Adipose tissue (tissue), 3 donors: ENCODE data around the gene MXRA8. TPM values are rescaled to one million over a fixed set of nuclear protein-coding genes. Genes with fewer than 3 reads are reported as not detected.
"Not testable (repeated sequence)": the region's sequence is repeated elsewhere in the genome, so short reads cannot be mapped to it uniquely, and the experiment has no call there.

Experiments
- H3K27ac ChIP-seq: one replicate; pipeline ENCODE4 v1.5.1; 2013; ENCODE audit warnings: low read depth, low read length
- WGBS, 3 donors: extraction: QIAGEN DNeasy Blood & Tissue Kit; methylation state at CpG; one replicate each; pipeline ENCODE4 v1.1.7; 2013; 5-methylcytosine and 5-hydroxymethylcytosine counted together
- polyA plus RNA-seq, 3 donors: library from polyadenylated mRNA; stranded (reverse); fragments of 200-250 nt; gene quantifications; one replicate each; pipeline ENCODE4 v1.2.3, GENCODE V29; 2013
- donor health status: healthy with polysubstance abuse.
- donor health status: Bipolar disorder and iron deficiency.
- donor health status: healthy.

MXRA8 gene
- polyA plus RNA-seq = 100 to 1,000 TPM in 1 of 3 donors, 10 to 100 TPM in 2; 11.7 to 104 (median 82.1) TPM

DNA sequence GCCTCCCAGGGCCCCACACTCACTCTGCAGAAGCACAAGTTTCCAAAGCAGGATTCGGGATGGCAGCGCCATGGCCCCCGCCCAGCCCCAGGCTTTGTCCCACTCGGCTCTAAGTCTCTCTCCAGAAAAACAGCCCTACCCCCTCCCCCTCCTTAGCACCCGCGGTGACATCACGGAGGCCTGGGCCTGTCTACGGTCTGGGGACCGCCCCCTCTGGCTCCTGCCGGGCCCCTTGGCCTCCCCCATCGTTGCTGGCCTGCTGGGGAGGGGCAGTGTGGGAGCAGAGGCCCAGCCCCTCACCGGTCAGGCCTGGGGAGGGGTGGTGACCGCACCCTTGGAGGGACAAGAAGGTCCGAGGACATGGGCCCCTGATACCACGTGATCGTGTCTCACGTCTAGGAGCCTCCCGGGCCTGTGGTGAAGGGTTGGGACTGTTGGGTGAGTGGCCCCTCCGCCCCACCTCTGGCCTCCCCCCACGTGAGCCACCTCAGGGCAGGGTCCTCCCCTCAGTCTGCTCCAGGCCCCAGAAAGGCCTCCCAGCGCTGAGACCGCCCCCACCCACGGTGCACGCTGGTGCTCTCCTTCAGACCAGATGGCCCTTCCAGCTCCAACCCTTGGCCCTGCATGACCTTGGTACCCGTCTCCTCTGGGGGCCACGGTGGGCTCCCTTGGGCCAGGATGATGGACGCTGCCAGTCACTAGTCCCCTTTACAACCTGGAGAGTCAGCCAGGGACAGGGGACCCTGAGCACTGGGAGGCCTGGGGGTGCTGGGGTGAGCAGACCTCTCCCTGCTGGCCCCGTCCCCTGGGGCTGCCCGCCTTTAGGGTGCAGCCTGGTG, at the start of gene MXRA8:
TSS of gene MXRA8 (minus strand) at position 123 of the 839 bp plus-strand sequence. CDS start at position 72, 51 bp downstream.
- no peak within 1 kb of the TSS for H3K27ac ChIP-seq
- 26 to 29% (median 29%) methylated on average over 25 to 29 of the region's 29 CpGs for WGBS, 3 donors

DNA sequence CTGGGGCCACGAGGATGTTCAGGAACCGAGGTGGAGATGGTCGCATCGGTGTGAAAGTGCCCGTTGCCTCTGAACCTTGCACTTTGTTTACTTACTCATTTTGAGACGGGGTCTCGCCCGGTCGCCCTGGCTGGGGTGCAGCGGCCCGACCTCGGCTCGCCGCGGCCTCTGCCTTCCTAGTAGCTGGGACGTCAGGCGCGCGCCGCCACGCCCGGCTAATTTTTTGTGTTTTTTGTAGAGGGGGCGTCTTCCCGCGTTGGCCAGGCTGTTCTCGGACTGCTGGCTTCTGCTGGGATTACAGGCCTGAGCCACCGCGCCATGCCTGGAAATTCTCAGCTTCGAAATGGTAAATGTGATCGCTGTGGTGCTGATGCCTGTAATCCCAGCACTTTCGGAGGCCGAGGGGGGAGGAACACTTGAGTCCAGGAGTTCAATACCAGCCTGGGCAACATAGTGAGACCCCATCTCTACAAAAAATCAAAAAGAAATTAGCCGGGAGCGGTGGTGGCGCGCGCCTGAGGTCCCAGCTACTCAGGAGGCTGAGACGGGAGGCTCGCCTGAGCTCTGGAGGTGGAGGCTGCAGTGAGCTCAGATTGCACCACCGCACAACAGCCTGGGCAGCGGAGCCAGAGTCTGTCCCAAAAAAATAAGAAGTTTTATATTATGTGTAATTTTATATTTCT, 49.4 kb upstream of the MXRA8 start:
- H3K27ac ChIP-seq = no peak overlapping the region
- WGBS, 3 donors = 7 to 9% (median 9%) methylated on average over 41 of the region's 41 CpGs

- H3K27ac ChIP-seq = no peak within 1 kb of the TSS
- 0 to 1% (median 1%) methylated on average over 93 to 98 of the region's 98 CpGs for WGBS, 3 donors
Measured at GRCh38 chr1:1406821-1407635, 48.7 kb upstream of the MXRA8 start, which contains the start of gene MRPL20. Gene MRPL20, minus strand, starts transcription at chr1:1407293. Its CDS starts 76 bp downstream, at chr1:1407217.

DNA sequence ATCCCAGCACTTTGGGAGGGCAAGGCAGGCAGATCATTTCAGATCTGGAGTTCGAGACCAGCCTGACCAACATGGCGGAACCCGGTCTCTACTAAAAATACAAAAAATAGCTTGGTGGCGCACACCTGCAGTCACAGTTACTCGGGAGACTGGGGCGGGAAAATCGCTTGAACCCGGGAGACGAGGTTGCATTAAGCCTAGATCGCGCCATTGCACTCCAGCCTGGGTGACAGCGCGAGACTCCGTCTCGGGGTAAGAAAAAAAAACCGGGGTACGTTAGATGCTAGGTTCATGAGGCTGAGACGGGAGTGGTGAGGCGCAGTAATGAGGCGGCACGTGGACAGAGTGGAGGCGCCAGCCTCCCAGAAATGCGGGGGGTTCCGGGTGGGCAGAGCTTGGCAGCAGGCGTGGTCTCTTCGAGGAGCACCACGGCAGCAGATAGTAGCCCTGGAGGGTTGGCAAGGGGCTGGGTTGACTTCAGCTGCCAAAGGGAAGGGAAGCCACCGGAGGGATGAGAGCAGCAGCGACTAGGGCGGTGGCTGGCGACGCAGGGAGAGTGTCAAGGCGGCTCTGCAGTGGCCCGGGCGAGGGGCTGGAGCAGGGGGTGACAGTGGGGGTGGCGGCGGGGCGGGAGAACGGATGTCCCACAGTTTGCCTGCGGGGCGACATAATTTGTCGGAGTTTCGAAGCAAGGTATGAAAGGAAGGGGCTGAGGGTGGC, 47.9 kb upstream of the MXRA8 start:
- no peak overlapping the region for H3K27ac ChIP-seq
- WGBS, 3 donors = 37 to 44% (median 41%) methylated on average over 39 to 43 of the region's 43 CpGs

DNA sequence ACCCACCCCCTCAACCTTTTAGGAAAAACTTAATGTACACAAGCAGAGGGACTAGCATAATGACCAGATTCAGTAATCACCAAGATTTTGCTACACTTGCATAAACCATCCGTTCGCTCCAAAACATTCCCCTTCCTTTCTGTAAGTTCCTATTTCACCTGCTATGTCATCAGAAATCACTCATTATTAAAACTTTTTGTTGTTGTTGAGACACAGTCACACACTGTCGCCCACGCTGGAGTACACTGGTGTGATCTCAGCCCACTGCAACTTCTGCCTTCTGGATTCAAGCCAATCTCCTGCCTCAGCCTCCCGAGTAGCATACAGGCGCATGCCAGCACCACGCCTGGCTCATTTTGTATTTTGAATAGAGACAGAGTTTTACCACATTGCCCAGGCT, 45.3 kb upstream of the MXRA8 start:
- H3K27ac ChIP-seq = no peak overlapping the region

GRCh38 chr1:1402901-1403392, 44.6 kb upstream of the MXRA8 start:
- not testable (repeated sequence) for H3K27ac ChIP-seq
- 85 to 93% (median 85%) methylated on average over 9 of the region's 9 CpGs for WGBS, 3 donors

More for the DNA sequence above, 45.3 kb upstream of the MXRA8 start:
- 78 to 84% (median 79%) methylated on average over 7 of the region's 7 CpGs for WGBS, 3 donors

GRCh38 chr1:1402072-1402900, 43.9 kb upstream of the MXRA8 start:
- H3K27ac ChIP-seq = no peak overlapping the region
- 59 to 73% (median 66%) methylated on average over 20 of the region's 20 CpGs for WGBS, 3 donors

DNA sequence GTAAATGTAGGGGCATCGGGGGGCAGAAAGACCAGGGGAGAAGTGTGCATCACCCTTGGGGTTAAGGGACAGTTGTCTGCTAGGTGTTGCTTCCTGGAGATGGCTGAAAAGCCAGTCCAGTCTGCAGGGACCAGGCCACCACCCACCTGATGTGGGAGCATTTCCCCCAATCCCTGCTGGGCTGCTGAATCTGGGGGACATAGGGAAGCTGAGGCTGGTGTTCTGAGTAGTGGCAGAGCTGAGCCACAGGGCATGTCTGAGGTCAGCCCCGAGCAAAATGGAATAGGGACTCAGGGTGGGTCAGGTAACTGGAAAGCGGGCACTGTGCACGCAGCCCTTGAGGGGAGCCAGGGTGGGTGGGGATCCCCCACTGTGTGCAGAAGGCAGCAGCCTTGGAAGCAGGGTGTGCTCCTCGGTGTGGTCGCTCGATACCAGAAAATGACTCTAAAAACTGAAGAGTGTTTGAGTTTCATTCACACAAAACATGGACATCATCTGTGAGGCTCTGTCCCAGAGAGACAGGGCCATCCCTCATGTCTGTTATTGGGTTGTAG, 43.2 kb upstream of the MXRA8 start:
- H3K27ac ChIP-seq = no peak overlapping the region
- 82 to 88% (median 83%) methylated on average over 7 of the region's 7 CpGs for WGBS, 3 donors

DNA sequence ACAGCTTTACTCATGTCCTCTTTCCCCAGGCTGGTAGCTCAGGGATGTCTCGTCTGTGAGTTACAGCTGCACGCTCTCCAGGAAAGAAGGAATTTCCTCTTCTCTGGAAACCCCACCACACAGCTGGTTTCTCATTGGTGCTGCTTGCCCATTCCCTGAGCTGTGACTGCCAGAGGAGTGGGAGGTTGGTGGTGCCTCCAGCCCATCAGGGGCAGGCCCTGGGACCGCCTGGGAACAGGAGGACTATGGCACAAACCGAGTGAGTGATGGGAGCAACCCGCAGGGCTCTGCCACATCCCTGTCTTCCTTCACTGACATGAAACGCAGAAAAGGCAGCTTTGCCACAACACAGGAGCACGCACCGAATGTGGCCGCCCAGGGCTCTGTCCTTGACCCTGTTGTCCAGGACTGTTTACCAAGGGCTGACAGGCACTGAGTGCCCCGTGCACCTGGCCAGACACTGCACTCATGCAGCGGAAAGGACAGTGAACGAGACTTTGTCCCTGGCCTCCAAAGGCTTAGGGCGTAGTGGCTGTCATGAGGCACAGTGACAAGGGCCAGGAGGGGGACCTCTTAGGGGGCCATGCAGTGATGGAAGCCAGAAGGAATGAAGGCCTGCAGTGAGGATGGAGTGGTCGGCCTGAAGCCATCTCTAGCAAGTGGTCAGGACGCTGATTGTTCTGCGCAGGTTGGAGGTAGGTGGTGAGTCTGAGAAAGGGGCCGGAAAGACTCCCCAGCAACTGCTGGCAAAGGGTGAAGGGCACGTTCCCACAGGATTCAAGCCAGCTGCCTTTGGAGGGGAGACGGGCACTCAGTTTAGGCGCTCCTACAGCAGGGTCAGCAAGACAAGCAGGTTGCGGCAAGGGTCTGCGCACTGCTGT, 42.5 kb upstream of the MXRA8 start:
- H3K27ac ChIP-seq = no peak overlapping the region

DNA sequence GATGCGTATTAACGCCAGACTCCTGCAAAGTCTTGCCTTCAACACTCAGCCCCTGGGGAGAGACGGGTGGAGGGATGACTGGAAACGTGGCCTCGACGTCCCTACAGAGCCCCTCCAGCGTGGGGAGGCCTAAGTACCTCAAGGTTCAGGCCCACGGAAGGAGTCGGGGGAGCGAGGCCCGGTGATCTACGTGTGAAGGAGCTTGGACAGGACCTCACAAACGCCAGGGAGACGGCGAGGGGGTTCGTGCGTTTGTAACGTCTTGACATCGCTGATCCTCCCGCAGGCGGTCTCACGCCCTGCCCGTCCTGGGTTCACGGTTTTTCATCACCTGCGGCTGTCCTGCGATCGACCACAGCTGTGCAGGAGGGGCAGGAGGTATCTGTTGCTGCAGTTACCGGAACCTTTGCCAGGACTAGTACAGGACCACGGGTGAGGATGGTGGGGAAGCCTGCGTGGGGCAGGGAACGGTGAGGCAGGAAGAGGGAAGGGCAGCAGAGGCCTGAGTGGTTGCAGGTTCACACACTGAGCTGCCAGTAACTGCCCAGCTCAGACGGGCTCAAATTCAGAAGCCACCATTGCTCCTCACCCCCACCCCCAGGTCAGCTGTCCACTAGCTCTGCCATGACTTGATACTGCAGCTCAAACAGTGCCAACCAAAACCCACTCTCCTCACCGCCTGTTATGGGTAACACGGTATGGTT, 41.7 kb upstream of the MXRA8 start:
- 4 to 6% (median 5%) methylated on average over 34 of the region's 34 CpGs for WGBS, 3 donors
- H3K27ac ChIP-seq = no peak overlapping the region

More for the DNA sequence above, 42.5 kb upstream of the MXRA8 start:
- 62 to 84% (median 79%) methylated on average over 22 of the region's 22 CpGs for WGBS, 3 donors

DNA sequence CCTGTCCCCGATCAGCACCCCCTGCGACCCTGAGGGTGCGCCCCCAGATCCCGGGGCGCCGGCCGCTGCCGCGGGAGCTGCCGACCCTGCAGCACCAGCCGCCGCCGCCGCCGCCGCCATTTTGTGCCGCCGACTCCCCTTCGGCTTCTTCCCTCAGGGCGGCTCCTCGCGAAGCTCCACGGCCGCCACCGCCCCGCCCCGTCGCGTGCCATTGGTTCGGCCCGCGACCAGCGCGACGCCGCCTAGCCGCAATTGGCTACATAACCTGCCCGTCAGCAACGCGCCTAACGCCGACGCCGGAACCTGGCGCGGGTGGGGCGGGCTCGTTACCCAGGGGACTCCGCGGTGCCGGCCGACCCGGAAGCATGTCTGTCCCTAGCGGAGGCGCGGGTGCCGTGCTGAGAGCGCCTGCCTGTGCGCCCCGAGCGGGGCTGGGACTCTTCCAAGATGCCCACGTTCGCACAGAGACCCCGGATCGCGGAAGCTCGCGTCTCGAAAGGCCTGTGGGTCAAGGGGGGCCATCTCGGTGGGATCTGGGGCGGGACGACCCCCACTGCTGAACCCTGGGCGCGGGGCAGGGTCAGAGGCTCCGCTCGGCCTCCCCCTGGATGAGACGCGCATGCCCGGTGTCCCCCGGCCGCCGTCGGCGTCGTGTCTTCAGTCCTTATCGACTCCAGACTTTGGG, 41.0 kb upstream of the MXRA8 start, which contains the start of gene CCNL2:
TSS of gene CCNL2 (minus strand) at position 149 of the 685 bp plus-strand sequence. CDS start at position 120, 29 bp downstream.
- WGBS, 3 donors = 0 to 1% (median 0%) methylated on average over 70 to 85 of the region's 86 CpGs
- H3K27ac ChIP-seq = peak within 1 kb of the TSS; percentile 75

GRCh38 chr1:1398677-1399186, 40.4 kb upstream of the MXRA8 start:
- H3K27ac ChIP-seq = no peak overlapping the region
- WGBS, 3 donors = 0% methylated on average over 46 to 54 of the region's 54 CpGs

GRCh38 chr1:1397839-1398523, 39.6 kb upstream of the MXRA8 start:
- WGBS, 3 donors = 41 to 49% (median 44%) methylated on average over 17 to 19 of the region's 19 CpGs
- H3K27ac ChIP-seq = no peak overlapping the region

DNA sequence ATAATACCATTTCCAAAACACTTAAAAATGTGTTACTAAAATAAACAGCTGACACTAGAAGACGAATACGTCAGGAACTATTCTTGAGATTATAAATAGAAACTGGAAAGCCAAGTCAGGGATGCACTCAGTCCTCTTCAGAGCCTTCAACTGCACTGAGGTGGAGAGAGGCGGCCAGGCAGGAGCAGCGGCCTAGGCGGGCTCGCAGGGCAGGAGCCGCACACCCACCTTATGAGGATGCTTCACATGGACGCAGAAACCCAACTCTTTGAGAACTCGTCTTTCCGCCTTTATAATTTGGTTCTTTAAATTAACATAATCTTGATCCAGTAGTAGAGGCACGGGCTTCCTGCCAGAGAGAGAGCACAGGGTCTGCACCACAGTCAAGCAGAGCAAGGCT, 36.8 kb upstream of the MXRA8 start:
- H3K27ac ChIP-seq = no peak overlapping the region
- 87 to 93% (median 92%) methylated on average over 11 of the region's 11 CpGs for WGBS, 3 donors
